GM12892 (cell line): ENCODE measurements around the gene ZNRF2.

Source experiments
- POLR2A ChIP-seq: IDR thresholded peaks from 2 replicates; pipeline ENCODE4 v1.6.1; 2011; ENCODE audit warnings: low read depth, low read length, control low read depth
- POLR2AphosphoS5 ChIP-seq: IDR thresholded peaks from 2 replicates; pipeline ENCODE4 v1.6.1; 2011; ENCODE audit warnings: low read depth, low read length, control low read depth

- TF ChIP-seq POLR2AphosphoS5 (no peak), POLR2A (no peak)
These were observed 19.1 kb downstream of the ZNRF2 start for GRCh38 chr7:30303312-30304039.
